ENCODE results near the gene TIGD2. TPM values are rescaled to one million over a fixed set of nuclear protein-coding genes. Genes with fewer than 3 reads are reported as not detected.

Gene TIGD2
- total RNA-seq, 1 donor from 2014 or later = 1.5 TPM

GRCh38 chr4:89156174-89156914 is 45.0 kb downstream of the TIGD2 start:
- ATAC-seq = no peak
- no peak for DNase-seq (ENCODE audit: low spot score)
- intact Hi-C loops (cut with DNase I) = no loop called here

GRCh38 chr4:89157488-89158024 is 46.2 kb downstream of the TIGD2 start:
- DNase-seq (ENCODE audit: low spot score) (no peak), ATAC-seq (no peak)
- intact Hi-C loops (cut with DNase I) = no loop called here

- ATAC-seq = peak; percentile 69
- intact Hi-C loops (cut with DNase I) = no loop called here
- no peak for DNase-seq (ENCODE audit: low spot score)
Measured at GRCh38 chr4:89158884-89159503, 47.7 kb downstream of the TIGD2 start.

- intact Hi-C loops (cut with DNase I) = no loop called here
- ATAC-seq = no peak
- no peak for DNase-seq (ENCODE audit: low spot score)
Measured at GRCh38 chr4:89160806-89161205, 49.5 kb downstream of the TIGD2 start.

- intact Hi-C loops (cut with DNase I) = no loop called here
- DNase-seq (ENCODE audit: low spot score) (no peak), ATAC-seq (no peak)
Measured at GRCh38 chr4:89161841-89162240, 50.5 kb downstream of the TIGD2 start.

- ATAC-seq = no peak
Measured at GRCh38 chr4:89162496-89162895, 51.2 kb downstream of the TIGD2 start.

GRCh38 chr4:89162987-89163386 is 51.7 kb downstream of the TIGD2 start:
- DNase-seq (ENCODE audit: low spot score) = no peak
- intact Hi-C loops (cut with DNase I) = no loop called here
- ATAC-seq = no peak

More at GRCh38 chr4:89162496-89162895, 51.2 kb downstream of the TIGD2 start:
- DNase-seq (ENCODE audit: low spot score) = no peak
- intact Hi-C loops (cut with DNase I) = no loop called here

- no peak for DNase-seq (ENCODE audit: low spot score)
- intact Hi-C loops (cut with DNase I) = no loop called here
- no peak for ATAC-seq
Measured at GRCh38 chr4:89164400-89164799, 53.1 kb downstream of the TIGD2 start.

Other genes with a start within 250 kb of the TIGD2 start
- gene FAM13A, start 54.3 kb upstream of the TIGD2 start, total RNA-seq = 39.9 TPM
- 7.0 TPM for gene GPRIN3, start 196.3 kb downstream of the TIGD2 start, total RNA-seq